ENCODE data around the gene CLCN6.

GRCh38 chr1:11790880-11791715 lies 14.9 kb upstream of the CLCN6 start:
- TF ChIP-seq CTCF (conservative IDR thresholded peaks at IDR 0.05; ENCODE audit: low read depth, low read length) (no peak), EZH2 (IDR thresholded peaks at IDR 0.05; ENCODE audit: low read length, unreplicated experiment) (no peak), EZH2phosphoT487 (IDR thresholded peaks at IDR 0.05; ENCODE audit: borderline replicate concordance, low read length) (no peak)

All from PC-3 (cell line).